ENCODE results near the gene IBA57.
"Not testable (repeated sequence)": the region's sequence is repeated elsewhere in the genome, so short reads cannot be mapped to it uniquely, and the experiment has no call there.

The IBA57 gene

DNA sequence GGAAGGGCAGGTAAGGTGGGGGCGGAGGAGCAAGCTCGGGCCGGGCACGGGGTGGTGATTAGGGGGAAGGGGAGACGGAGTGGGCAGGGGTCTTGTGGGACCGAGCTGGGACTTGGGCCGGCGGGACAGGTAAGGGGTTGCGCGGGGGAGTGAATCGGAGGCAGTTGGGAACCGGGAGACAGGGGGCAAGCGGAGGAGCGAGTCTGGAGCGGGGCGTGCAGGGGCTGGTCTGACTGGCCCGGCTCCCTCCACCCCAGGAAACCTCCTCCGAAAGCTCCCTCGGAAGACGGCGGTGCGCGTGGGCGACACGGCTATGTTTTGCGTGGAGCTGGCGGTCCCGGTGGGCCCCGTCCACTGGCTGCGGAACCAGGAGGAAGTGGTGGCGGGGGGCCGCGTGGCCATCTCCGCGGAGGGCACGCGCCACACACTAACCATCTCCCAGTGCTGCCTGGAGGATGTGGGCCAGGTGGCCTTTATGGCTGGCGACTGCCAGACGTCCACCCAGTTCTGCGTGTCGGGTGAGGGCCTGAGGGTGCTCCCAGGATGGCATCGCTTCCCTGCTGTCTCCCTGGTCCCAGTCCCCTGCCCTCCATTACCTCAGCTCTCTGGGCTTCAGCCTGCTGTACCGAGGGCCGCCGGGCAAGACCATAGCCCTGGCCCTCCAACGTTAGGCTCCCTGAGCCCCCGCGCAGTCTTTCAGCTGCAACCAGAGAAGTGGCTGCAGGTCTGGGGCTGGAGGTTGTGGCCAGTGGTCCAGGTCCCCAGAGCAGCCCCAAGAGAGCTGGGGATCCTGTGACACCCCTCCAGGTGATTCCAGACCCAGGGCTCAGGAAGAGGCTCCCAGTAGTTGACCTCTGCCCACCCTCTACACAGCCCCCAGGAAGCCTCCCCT, 48.6 kb downstream of the IBA57 start:
- DNase-seq = no peak

DNA sequence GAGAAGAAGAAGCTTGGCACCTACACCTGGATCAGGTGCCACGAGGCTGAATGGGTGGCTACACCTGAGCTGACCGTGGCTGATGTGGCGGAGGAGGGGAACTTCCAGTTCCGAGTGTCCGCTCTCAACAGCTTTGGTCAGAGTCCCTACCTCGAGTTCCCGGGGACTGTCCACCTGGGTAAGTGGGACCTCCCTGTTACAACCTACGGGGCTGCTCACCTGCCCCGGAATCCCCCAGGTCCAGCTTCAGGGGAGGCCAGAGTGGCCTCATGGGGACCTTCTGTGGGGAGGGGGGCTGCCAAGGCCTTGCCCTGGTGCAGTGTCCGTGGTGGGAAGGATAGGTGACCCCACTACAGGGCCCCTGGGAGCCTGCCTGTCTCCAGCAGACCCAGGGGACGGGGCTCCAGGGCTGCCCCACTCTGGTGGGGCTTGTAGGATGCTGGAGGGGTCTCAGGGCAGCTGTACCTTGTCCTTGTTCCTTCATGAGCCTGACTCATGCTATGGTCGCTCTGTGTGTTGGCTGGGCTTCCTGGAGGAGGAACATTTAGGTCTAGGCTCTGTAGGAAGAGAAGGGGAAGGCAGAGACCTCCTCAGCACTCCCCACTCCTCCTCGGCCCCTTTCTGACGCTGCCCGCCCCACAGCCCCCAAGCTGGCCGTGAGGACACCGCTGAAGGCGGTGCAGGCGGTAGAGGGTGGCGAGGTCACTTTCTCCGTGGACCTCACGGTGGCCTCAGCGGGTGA, 49.5 kb downstream of the IBA57 start:
- no peak for DNase-seq

DNA sequence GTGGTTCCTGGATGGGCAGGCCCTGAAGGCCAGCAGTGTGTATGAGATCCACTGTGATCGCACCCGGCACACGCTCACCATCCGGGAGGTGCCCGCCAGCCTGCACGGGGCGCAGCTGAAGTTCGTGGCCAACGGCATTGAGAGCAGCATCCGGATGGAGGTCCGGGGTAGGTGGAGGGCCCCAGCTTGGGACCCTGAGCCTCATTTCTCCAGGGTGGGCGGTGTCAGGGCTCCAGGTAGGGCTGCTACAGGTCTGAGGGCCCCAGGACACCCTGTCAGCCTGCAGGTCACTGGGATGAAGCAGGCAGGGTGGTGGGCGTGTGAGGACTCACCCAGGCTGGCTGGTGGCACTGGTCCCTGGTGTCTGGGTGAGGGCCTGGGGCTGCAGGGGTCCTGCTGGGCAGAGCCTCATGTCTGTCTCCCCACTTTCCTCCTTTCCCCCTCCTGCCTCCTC, 50.1 kb downstream of the IBA57 start:
- no peak for DNase-seq

DNA sequence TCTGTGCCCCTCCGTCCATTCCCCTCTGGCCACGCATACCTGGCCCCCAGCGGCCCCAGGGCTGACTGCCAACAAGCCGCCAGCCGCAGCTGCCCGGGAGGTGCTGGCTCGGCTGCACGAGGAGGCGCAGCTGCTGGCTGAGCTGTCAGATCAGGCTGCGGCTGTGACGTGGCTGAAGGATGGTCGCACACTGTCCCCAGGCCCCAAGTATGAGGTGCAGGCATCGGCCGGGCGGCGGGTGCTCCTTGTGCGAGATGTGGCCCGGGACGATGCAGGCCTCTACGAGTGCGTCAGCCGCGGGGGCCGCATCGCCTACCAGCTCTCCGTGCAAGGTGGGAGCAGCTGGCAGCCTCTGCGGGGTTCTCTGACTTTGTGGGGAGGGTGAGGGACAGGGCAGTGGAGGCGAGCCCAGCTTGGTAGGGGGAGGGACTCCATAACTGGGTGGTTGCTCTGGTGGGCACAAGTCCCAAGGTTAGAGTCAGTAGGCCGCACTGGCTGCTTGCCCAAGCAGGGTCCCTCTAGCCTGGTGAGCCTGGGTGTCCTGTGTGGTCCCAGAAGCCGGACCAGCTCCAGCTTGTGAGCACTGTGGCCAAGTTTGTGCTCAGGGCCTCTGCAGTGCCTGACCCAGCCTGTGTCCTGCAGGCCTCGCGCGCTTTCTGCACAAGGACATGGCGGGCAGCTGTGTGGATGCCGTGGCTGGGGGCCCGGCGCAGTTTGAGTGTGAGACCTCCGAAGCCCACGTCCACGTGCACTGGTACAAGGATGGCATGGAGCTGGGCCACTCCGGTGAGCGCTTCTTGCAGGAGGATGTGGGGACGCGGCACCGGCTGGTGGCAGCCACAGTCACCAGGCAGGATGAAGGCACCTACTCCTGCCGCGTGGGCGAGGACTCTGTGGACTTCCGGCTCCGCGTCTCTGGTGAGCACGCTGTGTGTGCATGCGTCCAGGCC, 51.0 kb downstream of the IBA57 start:
- no peak for DNase-seq

DNA sequence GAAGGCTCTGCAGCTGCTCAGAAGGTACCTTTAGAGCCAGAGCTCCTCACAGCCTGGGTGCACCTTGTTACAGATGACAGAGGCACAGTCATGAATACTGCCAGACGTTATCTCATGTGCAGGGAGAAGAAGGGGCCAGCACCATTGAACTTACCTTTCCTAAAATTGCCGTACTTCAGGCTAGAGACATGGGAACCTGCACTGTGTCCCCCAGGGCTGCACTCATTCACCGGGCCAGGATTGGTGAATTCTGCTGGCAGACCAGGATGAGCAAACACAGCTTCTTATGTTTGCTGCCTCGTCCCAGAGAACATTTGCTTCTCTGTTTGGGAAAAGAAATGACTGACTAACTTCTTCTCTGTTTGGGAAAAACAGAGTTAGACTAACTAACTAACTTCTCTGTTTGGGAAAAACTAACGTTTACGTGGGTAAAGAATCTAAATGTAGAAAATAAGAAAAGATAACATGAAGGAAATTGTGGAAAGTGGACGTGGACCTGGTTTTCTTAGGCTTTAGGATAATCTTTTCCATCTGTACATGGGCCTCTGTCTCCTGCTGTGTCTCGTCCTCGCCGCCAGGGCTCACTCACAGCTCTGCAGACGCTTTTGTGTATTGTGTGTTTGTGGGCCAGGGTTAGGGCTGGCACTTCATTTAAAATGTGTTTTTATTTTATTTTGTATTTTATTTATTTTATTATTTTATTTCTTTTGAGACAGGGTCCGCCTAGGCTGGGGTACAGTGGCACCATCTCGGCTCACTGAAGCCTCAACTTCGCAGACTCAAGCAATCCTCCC, 52.1 kb downstream of the IBA57 start:
- no peak for DNase-seq

DNA sequence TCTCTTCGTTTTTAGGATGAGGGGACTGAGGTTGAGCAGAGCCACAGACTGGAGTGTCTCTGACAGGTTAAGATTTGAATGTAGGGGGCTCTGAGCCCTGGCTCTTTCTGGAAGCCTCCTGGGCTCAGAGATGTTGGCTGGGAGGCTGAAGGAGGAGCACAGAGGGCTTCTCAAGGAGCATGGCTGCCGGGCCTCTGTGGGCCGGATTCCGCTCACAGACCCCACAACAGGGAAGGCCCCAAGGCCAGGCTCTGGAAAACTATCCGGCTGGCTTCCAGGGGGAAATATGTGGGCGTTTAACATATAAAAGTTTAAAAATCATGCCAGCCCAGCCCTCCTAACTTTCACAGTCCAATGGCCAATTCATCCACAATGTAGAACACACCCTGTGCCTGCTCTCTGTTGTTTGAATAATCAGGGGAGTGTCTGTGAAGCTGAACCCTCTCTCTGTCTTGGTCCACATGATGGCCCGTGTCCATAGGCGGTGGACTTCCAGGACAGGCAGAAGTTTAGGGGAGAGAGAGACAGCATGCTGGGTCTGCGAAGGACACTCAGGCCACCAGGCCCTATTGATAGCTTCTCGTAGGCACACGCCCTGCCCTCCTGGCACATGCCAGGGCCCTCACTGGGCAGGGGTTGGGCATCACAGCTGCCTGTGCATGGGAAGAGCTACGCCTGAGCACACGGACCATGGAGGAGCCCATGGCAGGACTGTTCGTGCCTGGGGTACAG, 53.1 kb downstream of the IBA57 start:
- no peak for DNase-seq

DNA sequence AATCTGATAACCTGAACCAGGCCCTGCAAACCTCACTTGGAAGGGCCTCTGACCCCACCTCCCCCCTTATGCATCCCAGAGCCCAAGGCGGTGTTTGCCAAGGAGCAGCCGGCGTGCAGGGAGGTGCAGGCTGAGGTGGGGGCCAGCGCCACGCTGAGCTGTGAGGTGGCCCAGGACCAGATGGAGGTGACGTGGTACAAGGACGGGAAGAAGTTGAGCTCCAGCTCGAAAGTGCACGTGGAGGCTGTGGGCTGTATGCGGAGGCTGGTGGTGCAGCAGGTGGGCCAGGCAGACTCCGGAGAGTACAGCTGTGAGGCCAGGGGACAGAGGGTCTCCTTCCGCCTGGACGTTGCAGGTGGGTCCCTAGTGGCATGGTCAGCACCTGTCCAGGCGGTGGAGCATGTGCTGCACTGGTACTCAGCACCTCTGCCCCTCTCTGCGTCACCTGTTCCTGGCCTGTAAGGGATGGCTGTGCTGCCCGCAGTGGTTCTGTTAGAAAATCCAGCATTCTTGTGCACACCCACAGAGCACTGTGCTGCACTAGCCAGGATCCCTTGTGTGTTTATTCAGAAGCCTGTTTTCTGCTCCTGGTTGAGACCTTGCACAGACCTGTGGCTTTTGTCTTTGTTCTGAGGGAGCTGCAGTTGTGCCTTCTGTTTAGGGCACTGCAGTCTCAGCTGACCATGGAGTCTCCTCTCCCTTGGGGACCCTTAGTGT, 53.8 kb downstream of the IBA57 start:
- no peak for DNase-seq

DNA sequence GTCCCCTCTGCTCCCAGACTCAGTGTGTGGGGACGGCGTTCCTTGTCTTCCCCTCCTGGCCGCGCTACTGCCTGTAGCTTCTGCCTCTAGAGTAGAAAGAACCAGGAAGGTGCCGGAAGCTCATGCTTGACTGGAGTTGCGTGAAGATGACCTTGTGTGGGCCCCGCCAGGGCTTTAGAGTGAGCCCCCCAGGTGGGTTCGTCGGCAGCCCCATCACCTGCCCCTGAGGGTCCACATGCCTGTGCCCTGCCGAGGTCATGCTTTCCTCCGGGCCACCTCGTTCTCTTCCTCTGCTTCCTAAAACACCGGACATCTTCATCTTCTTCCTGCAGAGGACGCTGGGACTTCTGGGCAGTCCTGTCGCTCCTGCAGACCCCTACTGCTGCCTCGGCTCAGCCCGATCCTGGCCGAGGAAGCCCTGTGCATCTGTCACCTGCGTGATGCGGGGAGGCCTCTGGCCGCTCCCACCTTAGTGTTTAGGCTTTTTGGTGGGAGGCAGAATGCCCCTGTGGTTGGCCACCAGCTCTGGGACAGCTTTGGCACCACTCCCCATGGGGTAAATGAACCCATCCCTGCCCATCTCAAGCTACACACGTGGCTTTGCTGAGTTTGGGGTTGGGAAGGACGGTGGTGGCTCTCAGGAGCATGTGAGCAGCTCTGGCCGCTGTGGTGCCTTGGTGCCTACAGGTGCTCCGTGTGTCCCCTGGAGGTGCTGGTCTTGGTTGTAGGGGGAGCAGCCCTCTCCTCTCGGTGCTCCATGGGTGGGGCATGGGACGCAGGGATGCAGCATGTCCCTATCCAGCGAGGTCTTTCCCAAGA, 54.6 kb downstream of the IBA57 start:
- DNase-seq = no peak

DNA sequence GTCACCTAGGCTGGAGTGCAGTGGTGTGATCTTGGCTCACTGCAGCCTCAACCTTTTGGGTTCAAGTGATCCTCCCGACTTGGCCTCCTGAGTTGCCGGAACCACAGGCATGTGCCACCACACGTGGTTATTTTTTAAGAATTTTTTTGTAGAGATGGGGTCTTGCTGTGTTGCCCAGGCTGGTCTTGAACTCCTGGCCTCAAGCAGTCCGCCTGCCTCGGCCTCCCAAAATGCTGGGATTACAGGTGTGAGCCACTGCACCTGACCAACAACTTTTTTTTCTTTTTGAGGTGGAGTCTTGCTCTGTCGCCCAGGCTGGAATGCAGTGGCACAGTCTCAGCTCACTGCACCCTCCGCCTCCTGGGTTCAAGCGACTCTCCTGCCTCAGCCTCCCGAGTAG, 55.5 kb downstream of the IBA57 start:
- not testable (repeated sequence) for DNase-seq

DNA sequence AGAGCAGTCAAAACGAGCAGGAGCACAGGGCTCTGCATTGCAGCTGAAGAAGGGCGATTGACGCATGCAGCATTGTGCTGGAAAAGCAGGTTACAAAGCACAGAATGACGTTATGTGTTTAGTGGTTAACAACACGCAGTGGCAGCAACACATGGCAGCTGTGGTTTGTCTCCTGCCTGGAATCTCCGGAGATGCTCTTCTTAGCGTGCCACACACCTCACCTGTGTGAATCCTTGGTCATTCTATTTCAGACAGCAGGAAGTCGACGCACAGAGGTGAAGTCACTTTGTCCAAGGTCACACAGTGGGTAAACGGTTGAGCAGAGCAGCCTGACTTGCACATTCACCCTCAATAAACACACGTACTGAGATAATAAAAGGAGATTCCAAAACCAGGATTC, 56.9 kb downstream of the IBA57 start:
- no peak for DNase-seq

DNA sequence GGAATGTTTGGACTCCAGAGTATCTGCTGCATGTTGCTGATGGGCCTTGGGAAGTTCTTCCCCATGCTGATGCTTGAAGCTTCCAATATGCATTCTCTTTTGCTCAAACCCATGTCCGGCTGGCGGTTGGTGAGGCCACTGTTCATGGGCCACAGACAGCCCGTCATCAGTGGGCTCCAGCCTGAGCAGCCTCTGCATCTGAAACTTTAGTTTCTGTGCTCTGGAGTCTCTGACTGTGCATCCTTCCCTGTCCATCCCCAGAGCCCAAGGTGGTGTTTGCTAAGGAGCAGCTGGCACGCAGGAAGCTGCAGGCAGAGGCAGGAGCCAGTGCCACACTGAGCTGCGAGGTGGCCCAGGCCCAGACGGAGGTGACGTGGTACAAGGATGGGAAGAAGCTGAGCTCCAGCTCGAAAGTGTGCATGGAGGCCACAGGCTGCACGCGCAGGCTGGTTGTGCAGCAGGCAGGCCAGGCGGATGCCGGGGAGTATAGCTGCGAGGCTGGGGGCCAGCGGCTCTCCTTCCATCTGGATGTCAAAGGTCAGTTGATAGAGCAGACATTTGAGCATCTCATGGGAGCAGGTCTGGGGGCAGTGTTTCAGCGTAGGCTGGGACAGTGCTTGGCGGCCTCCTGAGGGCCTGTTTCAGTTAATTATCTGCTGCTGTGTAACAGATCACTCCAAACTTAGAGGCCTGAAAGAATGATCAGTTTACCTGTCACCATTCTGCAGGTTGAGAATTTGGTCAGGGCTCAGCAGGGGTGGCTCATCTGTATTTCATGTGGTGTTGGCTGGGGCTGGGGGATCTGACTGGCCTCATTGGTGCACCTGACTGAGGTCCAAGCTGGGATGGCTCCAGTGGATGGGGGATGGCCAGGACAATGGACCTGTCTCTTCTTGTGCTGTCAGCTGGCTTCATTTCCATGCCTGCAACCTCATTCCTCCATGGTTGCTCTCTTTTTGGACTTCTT, 58.9 kb downstream of the IBA57 start:
- no peak for DNase-seq

DNA sequence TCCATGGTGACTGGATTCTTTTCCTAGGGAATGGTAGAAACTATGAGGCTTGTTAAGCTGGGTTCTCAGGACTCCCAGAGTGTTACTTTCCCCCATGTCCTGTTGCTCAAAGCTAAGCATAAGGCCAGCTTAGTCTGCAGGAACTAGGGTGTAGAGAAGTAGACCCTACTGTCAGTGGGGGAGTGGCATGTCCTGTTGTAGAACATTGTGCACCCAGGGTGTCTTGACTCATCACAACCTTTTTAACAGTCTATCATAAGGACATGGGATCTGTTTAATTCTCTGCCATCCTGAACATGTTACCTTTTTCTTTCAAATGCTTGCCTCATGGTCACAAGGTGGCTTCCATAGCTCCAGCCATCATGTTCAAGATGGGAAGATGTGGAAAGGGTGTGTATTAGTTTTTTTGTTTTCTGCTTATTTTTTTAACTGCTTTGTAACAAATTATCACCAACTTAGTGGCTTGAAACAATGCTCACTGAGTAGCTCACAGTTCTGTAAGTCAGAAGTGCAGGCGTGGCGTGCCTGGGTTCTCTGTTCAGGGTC, 59.6 kb downstream of the IBA57 start:
- no peak for DNase-seq

DNA sequence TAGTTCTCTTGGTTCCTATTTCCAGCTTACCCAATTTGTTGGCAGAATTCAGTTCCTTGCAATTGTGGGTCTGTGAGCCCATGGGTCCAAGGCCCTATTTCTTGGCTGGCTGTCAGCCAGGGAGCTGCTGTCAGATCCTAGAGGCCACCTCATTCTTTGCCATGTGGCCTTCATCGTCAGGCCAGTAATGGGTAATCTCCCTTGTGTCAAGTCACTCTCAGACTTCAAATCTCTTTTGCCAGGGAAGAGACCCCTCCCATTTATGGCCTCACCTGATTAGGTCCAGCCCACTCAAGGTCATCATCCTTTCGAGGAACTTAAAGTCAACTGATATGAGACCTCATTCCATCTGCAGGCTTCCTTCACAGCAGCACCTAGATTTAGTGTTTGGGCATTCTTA, 60.1 kb downstream of the IBA57 start:
- DNase-seq = no peak

DNA sequence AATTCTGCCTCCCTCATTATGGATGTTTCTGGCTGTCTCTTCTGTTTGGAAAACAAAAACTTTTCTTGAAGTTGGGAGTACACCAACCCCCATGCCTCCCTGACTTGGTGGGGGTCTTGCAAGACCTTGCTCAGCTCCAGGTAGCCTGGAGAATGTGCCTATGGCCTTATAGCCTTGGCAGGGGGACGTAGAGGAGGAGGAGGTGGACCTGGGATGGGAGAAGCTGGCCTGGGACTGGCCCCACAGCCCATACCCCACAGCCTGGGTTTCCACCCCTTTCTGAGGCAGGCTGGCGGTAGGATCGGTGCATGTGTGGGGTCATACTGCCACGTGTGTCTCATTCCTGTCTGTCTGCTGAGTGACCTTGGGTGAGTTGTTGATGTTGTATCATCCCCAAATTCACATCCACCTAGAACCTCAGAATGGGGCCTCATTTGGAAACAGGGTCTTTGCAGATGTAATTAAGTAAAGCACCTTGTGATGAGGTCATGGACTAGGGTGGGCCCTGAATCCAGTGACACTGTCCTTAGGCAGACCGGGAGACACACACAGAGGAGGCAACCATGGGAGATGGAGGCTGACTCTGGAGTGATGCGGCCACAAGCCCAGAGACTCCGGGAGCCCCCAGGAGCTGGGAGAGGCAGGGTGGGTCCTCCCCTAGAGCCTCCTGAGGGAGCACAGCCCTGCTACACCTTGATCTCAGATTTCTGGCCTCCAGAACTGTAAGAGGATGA, 60.7 kb downstream of the IBA57 start:
- DNase-seq = no peak

DNA sequence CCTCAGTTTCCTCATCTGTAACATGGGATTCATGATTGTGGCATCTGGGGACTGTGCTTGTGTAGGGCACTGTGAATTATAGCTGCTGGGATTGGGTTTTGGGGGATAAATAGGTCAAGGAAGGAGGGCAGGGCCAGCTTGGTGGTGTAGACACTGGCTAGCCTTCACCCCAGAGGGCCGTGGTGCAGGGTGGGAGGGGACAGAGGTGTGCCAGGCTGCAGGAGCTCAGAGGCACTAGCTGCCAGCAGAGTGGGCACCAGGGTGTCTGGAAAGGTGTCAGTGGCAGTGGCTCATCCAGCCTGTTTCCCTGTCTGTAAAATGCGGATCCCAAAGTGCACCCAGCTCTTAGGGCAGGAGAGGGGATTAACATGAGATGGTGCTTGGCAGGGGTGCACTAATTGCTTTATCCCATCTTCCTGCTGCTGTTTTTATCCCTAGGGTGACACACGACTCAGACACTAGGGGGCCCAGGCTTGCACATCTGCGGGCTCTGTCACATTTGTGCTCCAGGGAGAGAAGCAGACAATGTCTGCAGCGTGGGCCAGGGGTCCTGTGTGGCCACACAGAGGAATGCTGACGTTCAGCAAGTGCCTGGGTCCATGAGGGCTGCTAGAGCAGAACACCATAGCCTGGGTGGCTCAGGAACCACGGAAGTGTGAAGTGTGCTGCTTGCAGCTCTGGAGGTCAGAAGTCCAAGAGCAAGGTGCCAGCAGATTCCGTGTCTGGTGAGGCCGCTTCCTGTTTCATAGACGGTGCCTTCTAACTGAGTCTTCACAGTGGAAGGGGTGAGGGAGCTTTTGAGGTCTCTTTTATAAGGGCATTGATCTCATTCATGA, 61.6 kb downstream of the IBA57 start:
- no peak for DNase-seq

DNA sequence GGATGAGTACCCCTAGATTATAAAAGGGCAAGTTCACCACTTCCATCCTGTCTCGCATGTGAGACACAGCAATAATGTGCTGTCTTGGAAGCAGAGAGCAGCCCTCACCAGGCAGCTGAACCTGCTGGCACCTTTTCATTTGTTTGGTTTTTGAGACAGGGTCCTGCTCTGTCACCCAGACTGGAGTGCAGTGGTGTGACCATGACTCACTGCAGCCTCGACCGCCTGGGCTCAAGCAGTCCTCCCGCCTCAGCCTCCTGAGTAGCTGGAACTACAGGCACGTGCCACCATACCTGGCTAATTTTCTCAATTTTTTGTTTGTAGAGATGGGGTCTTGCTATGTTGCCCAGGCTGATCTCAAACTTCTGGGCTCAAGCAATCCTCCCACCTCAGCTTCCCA, 62.5 kb downstream of the IBA57 start:
- not testable (repeated sequence) for DNase-seq

Measured in KG1 (cell line).